ENCODE data around the gene FBXO40.

The FBXO40 gene

DNA sequence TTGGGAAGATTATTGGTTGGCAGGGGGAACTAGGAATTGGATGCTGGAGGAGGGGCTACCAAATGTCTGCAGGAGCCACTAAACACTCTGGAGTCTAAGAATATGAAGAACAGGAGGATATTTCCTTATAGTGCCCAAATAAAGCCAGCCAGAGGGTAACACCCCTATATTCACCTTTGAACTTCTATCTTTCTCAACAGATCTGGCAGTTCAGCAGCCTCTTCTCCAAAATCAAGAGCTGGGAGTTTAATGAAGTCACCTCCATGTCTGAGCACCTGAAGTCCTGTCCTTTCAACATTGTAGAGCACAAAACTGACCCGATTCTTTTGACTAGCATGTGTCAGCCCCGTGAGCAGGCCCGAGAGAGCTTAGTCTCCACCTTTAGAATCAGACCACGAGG is 33.3 kb downstream of the FBXO40 start:
- no peaks in the 10 kb centered on the region for H3K4me1 ChIP-seq (ENCODE audit: control insufficient read depth, low read length)
- H3K27ac ChIP-seq (ENCODE audit: low read depth, low read length): no peak overlapping the region
- no peak overlapping the region for H3K4me2 ChIP-seq (ENCODE audit: low read length)
- no peaks in the 10 kb centered on the region for H3K9me2 ChIP-seq (replicated peaks; ENCODE audit: control insufficient read depth, low read length)
- H3K27me3 ChIP-seq (ENCODE audit: control insufficient read depth, low read length): 0 out of 2 replicates have a peak, but pooled peaks cover 2% of the 10 kb centered on the region
- TF ChIP-seq EZH2phosphoT487 (IDR thresholded peaks at IDR 0.05; ENCODE audit: borderline replicate concordance, low read length): no peak
- TF ChIP-seq, protein P1, sequence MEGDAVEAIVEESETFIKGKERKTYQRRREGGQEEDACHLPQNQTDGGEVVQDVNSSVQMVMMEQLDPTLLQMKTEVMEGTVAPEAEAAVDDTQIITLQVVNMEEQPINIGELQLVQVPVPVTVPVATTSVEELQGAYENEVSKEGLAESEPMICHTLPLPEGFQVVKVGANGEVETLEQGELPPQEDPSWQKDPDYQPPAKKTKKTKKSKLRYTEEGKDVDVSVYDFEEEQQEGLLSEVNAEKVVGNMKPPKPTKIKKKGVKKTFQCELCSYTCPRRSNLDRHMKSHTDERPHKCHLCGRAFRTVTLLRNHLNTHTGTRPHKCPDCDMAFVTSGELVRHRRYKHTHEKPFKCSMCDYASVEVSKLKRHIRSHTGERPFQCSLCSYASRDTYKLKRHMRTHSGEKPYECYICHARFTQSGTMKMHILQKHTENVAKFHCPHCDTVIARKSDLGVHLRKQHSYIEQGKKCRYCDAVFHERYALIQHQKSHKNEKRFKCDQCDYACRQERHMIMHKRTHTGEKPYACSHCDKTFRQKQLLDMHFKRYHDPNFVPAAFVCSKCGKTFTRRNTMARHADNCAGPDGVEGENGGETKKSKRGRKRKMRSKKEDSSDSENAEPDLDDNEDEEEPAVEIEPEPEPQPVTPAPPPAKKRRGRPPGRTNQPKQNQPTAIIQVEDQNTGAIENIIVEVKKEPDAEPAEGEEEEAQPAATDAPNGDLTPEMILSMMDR (IDR thresholded peaks at IDR 0.05; ENCODE audit: low read depth, low read length, poor library complexity, severe bottlenecking): no peak
- H3K79me2 ChIP-seq (ENCODE audit: control insufficient read depth, low read length): no peaks in the 10 kb centered on the region
- H3K36me3 ChIP-seq (ENCODE audit: control insufficient read depth, low read length): peaks cover 7% of the 10 kb centered on the region
- H3K9me3 ChIP-seq (ENCODE audit: control insufficient read depth, insufficient read depth, low read length): no peaks in the 10 kb centered on the region
- no peaks in the 10 kb centered on the region for H3F3A ChIP-seq (ENCODE audit: control insufficient read depth, insufficient read depth)
- no peaks in the 10 kb centered on the region for H4K20me1 ChIP-seq (ENCODE audit: control insufficient read depth, insufficient read depth, low read depth, low read length)
- no peak overlapping the region for H3K4me3 ChIP-seq (ENCODE audit: low read length)

DNA sequence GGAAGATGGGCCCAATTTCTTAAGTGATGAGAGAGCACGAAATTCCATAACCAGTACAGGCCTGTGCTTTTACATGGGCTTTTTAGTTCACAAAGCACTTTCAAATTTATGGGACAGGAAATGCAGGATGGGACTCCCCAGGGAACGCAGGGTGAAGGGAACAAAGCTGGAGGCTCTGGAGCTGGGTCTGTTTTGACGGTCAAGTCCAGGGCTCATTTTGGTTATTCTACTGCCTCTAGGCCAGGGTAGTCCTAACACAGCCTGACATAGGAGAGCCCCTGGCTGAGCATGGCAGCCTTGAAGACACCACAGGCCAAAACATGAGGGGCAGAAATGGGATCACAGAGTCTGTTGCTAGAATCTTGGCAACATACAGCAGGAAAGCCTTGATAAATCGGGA is 34.0 kb downstream of the FBXO40 start:
- Histone ChIP-seq H3K9me3 (ENCODE audit: control insufficient read depth, insufficient read depth, low read length) (no peaks in the 10 kb centered on the region), H3K4me1 (ENCODE audit: control insufficient read depth, low read length) (no peaks in the 10 kb centered on the region), H3K4me3 (ENCODE audit: low read length) (no peak overlapping the region), H3K79me2 (ENCODE audit: control insufficient read depth, low read length) (no peaks in the 10 kb centered on the region), H3K9me2 (replicated peaks; ENCODE audit: control insufficient read depth, low read length) (no peaks in the 10 kb centered on the region), H3K27ac (ENCODE audit: low read depth, low read length) (no peak overlapping the region), H3K4me2 (ENCODE audit: low read length) (no peak overlapping the region), H4K20me1 (ENCODE audit: control insufficient read depth, insufficient read depth, low read depth, low read length) (no peaks in the 10 kb centered on the region), H3K36me3 (ENCODE audit: control insufficient read depth, low read length) (peaks cover 14% of the 10 kb centered on the region), H3K27me3 (ENCODE audit: control insufficient read depth, low read length) (no peaks in the 10 kb centered on the region), H3F3A (ENCODE audit: control insufficient read depth, insufficient read depth) (no peaks in the 10 kb centered on the region)
- TF ChIP-seq, protein P1 (IDR thresholded peaks at IDR 0.05; ENCODE audit: low read depth, low read length, poor library complexity, severe bottlenecking): no peak
- no peak for TF ChIP-seq EZH2phosphoT487 (IDR thresholded peaks at IDR 0.05; ENCODE audit: borderline replicate concordance, low read length)

DNA sequence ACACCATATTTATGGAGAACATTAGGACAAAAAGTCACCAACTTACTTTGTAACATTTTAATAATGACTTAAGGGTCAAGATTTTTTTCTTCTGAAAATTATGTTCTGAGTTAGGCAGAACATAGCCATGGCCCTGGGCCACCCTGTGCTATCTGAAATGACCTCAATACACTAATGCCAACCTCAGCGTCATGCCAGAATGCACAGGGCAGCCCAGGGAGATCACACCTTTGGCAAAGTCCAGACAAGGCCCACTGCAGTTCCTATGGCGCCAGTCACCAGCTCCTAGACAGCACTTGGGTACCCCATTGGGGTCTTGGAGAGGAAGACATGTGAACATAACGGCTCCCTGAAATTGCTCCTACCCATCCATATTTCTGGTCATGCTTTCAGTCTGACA is 34.4 kb downstream of the FBXO40 start:
- H3K9me3 ChIP-seq (ENCODE audit: control insufficient read depth, insufficient read depth, low read length): no peaks in the 10 kb centered on the region
- no peaks in the 10 kb centered on the region for H3F3A ChIP-seq (ENCODE audit: control insufficient read depth, insufficient read depth)
- H3K36me3 ChIP-seq (ENCODE audit: control insufficient read depth, low read length): peaks cover 16% of the 10 kb centered on the region
- no peak overlapping the region for H3K4me3 ChIP-seq (ENCODE audit: low read length)
- no peaks in the 10 kb centered on the region for H4K20me1 ChIP-seq (ENCODE audit: control insufficient read depth, insufficient read depth, low read depth, low read length)
- no peaks in the 10 kb centered on the region for H3K27me3 ChIP-seq (ENCODE audit: control insufficient read depth, low read length)
- H3K4me1 ChIP-seq (ENCODE audit: control insufficient read depth, low read length): no peaks in the 10 kb centered on the region
- H3K4me2 ChIP-seq (ENCODE audit: low read length): no peak overlapping the region
- no peak overlapping the region for H3K27ac ChIP-seq (ENCODE audit: low read depth, low read length)
- no peaks in the 10 kb centered on the region for H3K79me2 ChIP-seq (ENCODE audit: control insufficient read depth, low read length)
- H3K9me2 ChIP-seq (replicated peaks; ENCODE audit: control insufficient read depth, low read length): no peaks in the 10 kb centered on the region
- no peak for TF ChIP-seq EZH2phosphoT487 (IDR thresholded peaks at IDR 0.05; ENCODE audit: borderline replicate concordance, low read length)
- TF ChIP-seq, protein P1 (IDR thresholded peaks at IDR 0.05; ENCODE audit: low read depth, low read length, poor library complexity, severe bottlenecking): no peak

DNA sequence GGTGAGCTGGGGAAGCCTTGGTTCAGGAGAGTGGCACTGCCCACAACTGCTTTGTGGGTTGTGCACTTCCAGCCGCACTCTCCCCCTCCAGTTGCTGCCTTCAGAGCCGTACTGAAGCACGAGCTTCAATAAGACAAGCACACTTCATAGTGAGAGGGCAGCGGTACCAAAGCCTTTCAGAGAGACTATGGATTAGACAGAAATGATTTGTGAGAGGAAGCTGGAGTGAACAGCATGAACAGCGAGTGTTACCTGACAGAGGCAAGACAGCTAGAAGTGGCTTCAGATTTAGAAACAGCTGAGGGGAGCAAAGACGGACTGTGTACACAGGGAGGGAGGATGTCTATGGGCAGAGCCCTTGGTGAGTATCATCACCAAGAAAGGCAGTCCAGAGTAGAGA is 36.4 kb downstream of the FBXO40 start:
- no peaks in the 10 kb centered on the region for H3F3A ChIP-seq (ENCODE audit: control insufficient read depth, insufficient read depth)
- TF ChIP-seq, protein P1 (IDR thresholded peaks at IDR 0.05; ENCODE audit: low read depth, low read length, poor library complexity, severe bottlenecking): no peak
- no peak for TF ChIP-seq EZH2phosphoT487 (IDR thresholded peaks at IDR 0.05; ENCODE audit: borderline replicate concordance, low read length)
- no peaks in the 10 kb centered on the region for H3K79me2 ChIP-seq (ENCODE audit: control insufficient read depth, low read length)
- H3K4me1 ChIP-seq (ENCODE audit: control insufficient read depth, low read length): no peaks in the 10 kb centered on the region
- no peak overlapping the region for H3K27ac ChIP-seq (ENCODE audit: low read depth, low read length)
- H3K27me3 ChIP-seq (ENCODE audit: control insufficient read depth, low read length): no peaks in the 10 kb centered on the region
- no peaks in the 10 kb centered on the region for H3K9me3 ChIP-seq (ENCODE audit: control insufficient read depth, insufficient read depth, low read length)
- peaks cover 33% of the 10 kb centered on the region for H3K36me3 ChIP-seq (ENCODE audit: control insufficient read depth, low read length)
- no peaks in the 10 kb centered on the region for H3K9me2 ChIP-seq (replicated peaks; ENCODE audit: control insufficient read depth, low read length)
- H3K4me2 ChIP-seq (ENCODE audit: low read length): no peak overlapping the region
- no peaks in the 10 kb centered on the region for H4K20me1 ChIP-seq (ENCODE audit: control insufficient read depth, insufficient read depth, low read depth, low read length)
- H3K4me3 ChIP-seq (ENCODE audit: low read length): no peak overlapping the region
